ENCODE measurements around the gene MITF. TPM values are rescaled to one million over a fixed set of nuclear protein-coding genes. Genes with fewer than 3 reads are reported as not detected.
"Not testable (repeated sequence)": the region's sequence is repeated elsewhere in the genome, so short reads cannot be mapped to it uniquely, and the experiment has no call there.

MITF gene
- total RNA-seq, 8 experiments from 2014 or later: 0.21 to 21.9 (median 1.1) TPM

DNA sequence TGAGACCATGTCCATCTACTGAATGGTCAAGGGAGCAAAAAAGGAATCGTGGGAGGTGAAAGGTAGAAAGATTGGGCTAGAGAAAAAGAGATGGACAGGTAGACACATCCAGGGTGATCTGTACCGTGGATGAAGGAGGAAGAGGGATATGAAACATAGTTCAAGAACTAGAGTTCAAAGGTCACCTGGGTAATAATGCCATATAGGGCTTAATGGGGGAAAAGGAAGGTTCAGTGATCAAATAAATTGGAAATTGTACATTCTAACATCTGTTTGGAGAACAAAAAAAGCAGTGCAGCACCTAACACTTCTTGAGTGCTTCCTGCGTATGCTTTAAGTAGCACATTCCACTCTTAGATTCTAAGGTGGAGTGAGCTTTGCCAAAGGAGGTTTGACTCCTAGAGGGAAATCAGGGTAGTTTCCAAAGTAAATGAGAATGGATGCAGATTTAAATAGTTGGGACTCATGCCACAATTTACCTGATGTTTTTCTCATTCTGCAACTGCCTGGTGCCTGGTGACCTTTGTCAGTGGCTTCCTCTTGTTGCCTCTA lies 46.6 kb downstream of the MITF start:
- 73 to 100% (median 91%) methylated on average over 2 to 3 of the region's 3 CpGs for WGBS, 10 experiments
- Histone ChIP-seq H3K27ac (no peak overlapping the region), H3K4me3 (no peak overlapping the region), H3K4me1 (replicated peaks in 1 of 2) (no peaks in the 10 kb centered on the region)
- no peak for ATAC-seq (replicated peaks in 6 of 8)
- in situ Hi-C loops (cut with MboI; ENCODE audit: low pct_unique_long_range_greater_than_20kb in 2 of 9, low sequenced_read_pairs in 9 of 9, unreplicated experiment in 9 of 9): loop anchor here in 3 of 9 experiments (5.0 to 25.0 kb wide), 3 partner anchors 91 to 99 kb away; no protein-coding TSS in a partner anchor

DNA sequence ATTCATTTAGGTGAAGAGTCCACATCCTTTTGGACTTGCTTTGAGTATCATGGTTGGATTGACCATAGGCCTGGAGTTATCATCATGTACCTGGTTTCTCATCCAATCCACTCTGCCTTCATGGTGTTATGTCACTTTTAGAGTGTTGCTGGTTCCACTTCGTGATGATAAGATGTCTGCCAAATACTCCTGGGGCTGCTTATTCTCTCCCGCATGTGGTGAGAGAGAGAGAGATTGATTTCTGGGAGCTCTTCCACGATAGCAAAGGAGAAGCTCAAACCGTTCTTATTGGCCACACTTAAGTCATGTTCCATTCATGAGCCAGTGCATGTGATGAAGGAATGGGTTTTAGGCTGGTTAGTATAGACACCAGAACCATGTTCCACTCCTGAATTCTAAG lies 47.6 kb downstream of the MITF start:
- WGBS, 10 experiments: 0 to 100% (median 81%) methylated on average over 1 to 4 of the region's 4 CpGs
- Histone ChIP-seq H3K4me1 (replicated peaks in 1 of 2) (no peaks in the 10 kb centered on the region), H3K4me3 (no peak overlapping the region), H3K27ac (no peak overlapping the region)
- in situ Hi-C loops (cut with MboI; ENCODE audit: low pct_unique_long_range_greater_than_20kb in 2 of 9, low sequenced_read_pairs in 9 of 9, unreplicated experiment in 9 of 9): loop anchor here in 3 of 9 experiments (5.0 to 25.0 kb wide), 3 partner anchors 92 to 100 kb away; no protein-coding TSS in a partner anchor
- ATAC-seq (replicated peaks in 6 of 8): no peak

DNA sequence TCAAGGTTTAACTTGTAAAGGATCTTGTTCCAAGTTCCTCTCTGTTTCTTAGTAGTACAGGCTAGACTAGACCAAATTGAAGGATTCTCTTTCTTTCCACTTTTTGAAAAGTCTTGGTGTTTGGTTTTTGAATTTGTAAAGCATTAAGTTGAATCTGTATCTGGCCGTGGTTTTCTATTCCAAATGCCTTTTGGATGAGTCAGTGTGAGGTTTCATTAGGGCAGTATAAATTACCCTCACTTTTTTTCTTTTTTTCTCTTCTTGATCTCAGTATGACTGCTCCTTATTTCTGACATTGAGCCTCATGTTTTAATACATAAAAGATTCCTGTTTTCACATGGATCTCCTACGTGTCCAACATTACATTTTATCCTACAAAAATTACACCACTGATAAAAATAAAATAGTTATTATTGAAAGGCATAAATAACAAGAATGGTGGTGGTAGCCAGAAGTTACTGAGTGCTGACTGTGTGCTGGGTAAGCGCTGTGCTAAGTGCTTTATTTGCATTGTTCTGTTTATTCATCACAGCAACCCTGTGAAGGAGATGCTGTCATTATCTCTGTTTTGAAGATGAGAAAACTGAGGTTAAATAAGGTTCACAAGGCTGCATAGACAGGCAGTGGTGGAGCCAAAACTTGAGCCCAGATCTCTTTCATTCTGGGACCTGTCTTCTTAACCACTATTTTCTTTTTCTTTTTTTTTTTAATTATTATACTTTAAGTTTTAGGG lies 48.3 kb downstream of the MITF start:
- peak; percentile 36 to 72 (median 62) for ATAC-seq (replicated peaks in 6 of 8)
- Histone ChIP-seq H3K4me3 (no peak overlapping the region), H3K27ac (no peak overlapping the region), H3K4me1 (replicated peaks in 1 of 2) (no peaks in the 10 kb centered on the region)
- in situ Hi-C loops (cut with MboI; ENCODE audit: low pct_unique_long_range_greater_than_20kb in 2 of 9, low sequenced_read_pairs in 9 of 9, unreplicated experiment in 9 of 9): loop anchor here in 3 of 9 experiments (5.0 to 25.0 kb wide), 3 partner anchors 93 to 100 kb away; no protein-coding TSS in a partner anchor
- WGBS, 10 experiments: 13 to 64% (median 42%) methylated on average over 2 to 3 of the region's 3 CpGs

DNA sequence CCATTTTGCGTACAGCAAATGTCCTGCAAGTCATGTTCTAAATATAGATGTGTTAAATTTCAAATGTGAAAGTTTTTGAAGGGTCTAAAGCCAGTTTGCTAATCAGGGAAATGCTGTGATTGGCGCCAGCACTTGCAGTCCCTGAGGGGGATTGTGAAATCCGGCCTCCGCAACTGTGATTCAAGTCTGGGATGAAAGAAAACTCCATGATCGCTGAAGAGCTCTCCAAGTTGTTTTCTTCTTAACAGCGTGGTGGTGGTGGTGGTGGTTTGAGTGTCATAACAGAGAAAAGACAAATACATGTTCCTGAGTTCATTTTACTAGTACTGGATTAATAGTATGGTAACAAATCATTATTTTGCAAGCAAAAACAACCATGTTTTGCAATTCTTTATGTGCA lies 51.8 kb downstream of the MITF start:
- peak in 3 of 8 experiments; percentile 22 to 73 (median 29) for ATAC-seq (replicated peaks in 6 of 8)
- in situ Hi-C loops (cut with MboI; ENCODE audit: low pct_unique_long_range_greater_than_20kb in 2 of 9, low sequenced_read_pairs in 9 of 9, unreplicated experiment in 9 of 9): loop anchor here in 2 of 9 experiments (10.0 to 25.0 kb wide), 2 partner anchors 104 to 154 kb away; no protein-coding TSS in a partner anchor
- Histone ChIP-seq H3K27ac (no peak overlapping the region), H3K4me1 (replicated peaks in 1 of 2) (no peaks in the 10 kb centered on the region), H3K4me3 (no peak overlapping the region)
- WGBS, 10 experiments: 7 to 85% (median 60%) methylated on average over 1 to 6 of the region's 6 CpGs; no CpG with 5 or more reads in 1 of the 10 experiments

DNA sequence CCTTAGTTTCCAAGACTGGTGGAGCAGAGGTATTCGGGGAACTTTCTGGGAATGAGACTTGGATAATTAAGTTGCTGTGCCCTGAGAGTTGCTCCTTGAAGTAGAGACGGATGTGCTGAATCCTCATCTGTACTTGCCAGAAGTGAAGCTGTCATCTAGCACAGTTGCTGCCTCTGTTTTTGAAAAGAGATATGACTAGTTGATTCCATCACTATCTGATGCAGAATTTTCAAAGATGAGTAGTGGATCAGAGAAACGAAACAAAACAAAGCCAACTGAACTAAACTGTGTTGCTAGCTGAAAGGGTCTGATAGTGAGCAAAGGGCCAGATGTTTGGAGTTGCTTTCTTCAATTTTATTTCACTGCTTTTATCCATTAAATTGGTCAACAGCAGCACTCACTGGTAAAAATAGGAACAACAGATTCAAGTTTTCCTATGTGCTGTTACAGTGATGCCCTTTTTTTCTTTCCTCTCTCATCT lies 52.7 kb downstream of the MITF start:
- Histone ChIP-seq H3K4me1 (replicated peaks in 1 of 2) (no peaks in the 10 kb centered on the region), H3K27ac (no peak overlapping the region), H3K4me3 (no peak overlapping the region)
- ATAC-seq (replicated peaks in 6 of 8): peak in 3 of 8 experiments; percentile 53 to 83 (median 55)
- in situ Hi-C loops (cut with MboI; ENCODE audit: low pct_unique_long_range_greater_than_20kb in 2 of 9, low sequenced_read_pairs in 9 of 9, unreplicated experiment in 9 of 9): loop anchor here in 2 of 9 experiments (10.0 to 25.0 kb wide), 2 partner anchors 105 to 153 kb away; no protein-coding TSS in a partner anchor
- WGBS, 10 experiments: 0 to 89% (median 72%) methylated on average over 1 to 3 of the region's 3 CpGs; no CpG with 5 or more reads in 3 of the 10 experiments

DNA sequence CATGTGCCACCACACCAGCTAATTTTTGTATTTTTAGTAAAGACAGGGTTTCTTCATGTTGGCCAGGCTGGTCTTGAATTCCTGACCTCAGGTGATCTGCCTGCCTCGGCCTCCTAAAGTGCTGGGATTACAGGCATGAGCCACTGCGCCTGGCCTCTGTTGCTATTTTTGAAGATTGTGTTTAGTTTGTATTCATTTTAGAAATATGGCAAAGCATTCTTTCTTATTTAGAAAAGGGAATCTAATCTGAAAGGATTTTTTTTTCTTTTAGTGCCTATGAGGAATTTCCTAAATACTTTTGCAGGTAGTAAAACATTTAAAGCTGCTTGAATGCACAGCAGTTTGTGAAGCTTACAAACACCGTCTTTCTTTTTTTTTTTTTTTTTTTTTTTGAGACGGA lies 56.9 kb downstream of the MITF start:
- whole genome bisulfite sequencing, 10 experiments: 80 to 100% (median 97%) methylated on average over 1 to 3 of the region's 4 CpGs; no CpG with 5 or more reads in 2 of the 10 experiments
- ATAC-seq (replicated peaks in 6 of 8); H3K27ac ChIP-seq; H3K4me3 ChIP-seq; H3K4me1 ChIP-seq (replicated peaks in 1 of 2): not testable (repeated sequence)
- in situ Hi-C loops (cut with MboI; ENCODE audit: low pct_unique_long_range_greater_than_20kb in 2 of 9, low sequenced_read_pairs in 9 of 9, unreplicated experiment in 9 of 9): loop anchor here in 2 of 9 experiments (10.0 to 25.0 kb wide), 2 partner anchors 109 to 149 kb away; no protein-coding TSS in a partner anchor

DNA sequence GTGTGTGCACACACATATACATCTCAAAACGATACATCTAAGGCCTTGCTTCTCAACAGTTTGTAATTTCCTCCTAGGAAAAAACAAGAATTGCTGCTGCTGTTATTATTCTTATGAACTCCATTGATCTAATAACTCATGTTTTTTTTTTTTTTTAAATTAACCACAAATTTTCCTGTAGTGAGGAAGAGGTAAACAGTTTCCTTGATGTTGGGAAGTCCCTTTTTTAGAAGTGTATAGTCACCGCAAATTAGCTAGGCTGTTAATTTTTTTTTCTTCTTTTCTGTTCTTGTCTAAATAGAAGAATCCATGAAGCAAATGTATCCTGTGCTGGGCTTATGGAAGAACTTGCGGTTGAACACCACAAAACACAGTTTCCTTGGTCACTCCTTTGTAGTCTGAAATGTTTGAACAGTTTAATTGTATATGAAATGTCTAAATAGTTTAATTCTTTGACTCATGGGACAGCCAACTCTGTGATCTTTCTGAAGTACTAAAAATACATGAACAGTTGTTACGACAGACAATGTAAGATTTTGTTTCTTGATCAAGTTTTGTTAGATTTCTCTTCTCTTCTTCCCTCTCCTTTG lies 64.5 kb downstream of the MITF start:
- in situ Hi-C loops (cut with MboI; ENCODE audit: low pct_unique_long_range_greater_than_20kb in 2 of 9, low sequenced_read_pairs in 9 of 9, unreplicated experiment in 9 of 9): no loop called here
- Histone ChIP-seq H3K27ac (no peak overlapping the region), H3K4me3 (no peak overlapping the region), H3K4me1 (replicated peaks in 1 of 2) (no peaks in the 10 kb centered on the region)
- no peak for ATAC-seq (replicated peaks in 6 of 8)
- WGBS, 10 experiments: 86 to 100% (median 98%) methylated on average over 1 to 4 of the region's 4 CpGs

DNA sequence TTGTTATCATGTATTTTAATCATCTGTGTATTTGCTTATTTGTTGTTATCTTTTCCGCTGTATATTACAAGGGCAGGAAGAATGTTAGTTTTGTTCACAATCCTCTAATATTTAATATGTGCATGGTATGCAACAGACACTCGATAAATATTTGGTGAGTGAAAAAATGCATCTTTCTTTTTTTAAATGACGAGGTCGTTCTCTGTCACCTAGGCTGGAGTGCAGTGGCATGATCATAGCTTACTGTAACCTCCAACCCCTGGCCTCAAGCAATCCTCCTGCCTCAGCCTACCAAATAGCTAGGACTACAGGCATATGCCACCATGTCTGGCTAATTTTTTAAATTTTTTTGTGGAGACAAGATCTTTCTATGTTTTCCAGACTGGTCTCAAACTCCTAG lies 66.2 kb downstream of the MITF start:
- no peak for ATAC-seq (replicated peaks in 6 of 8)
- Histone ChIP-seq H3K4me3 (no peak overlapping the region), H3K27ac (no peak overlapping the region), H3K4me1 (replicated peaks in 1 of 2) (no peaks in the 10 kb centered on the region)
- 69 to 100% (median 89%) methylated on average over 1 to 4 of the region's 4 CpGs for WGBS, 10 experiments
- in situ Hi-C loops (cut with MboI; ENCODE audit: low pct_unique_long_range_greater_than_20kb in 2 of 9, low sequenced_read_pairs in 9 of 9, unreplicated experiment in 9 of 9): no loop called here

DNA sequence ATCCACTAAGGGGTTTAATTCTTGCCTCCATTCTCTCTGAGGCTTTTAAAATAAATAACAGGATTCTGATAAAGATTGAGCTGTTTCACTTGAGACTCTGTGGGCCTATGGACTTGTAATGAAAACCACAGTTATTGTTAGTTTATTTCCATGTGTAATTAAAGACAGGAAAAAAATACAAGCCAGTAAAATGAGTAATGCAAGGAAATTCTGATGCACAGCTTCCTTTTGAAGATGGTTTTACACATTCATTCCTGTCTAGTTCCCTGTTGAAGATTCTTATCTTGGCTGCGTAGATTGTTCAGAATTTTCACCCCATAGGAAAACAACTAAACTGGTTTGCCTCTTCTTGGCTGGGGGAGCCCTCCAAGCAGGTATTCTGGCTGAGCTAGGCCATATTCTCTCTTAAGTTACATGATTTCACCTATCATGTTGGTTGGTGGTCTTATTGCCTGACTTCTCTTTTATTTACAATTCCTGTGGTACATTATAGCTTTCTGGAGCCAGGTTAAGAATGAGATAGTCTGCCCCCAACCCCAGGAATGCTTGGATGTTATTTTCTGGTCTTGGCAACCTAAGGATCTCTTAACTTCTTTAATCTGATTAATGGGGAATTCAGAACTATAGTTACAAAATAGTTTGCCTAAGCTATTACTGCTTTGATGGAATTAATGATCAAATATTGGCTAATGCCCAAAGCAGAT lies 67.6 kb downstream of the MITF start:
- 17 to 100% (median 88%) methylated on average over 1 of the region's 1 CpG; no CpG with 5 or more reads in 3 of the 10 experiments for WGBS, 10 experiments
- no peak overlapping the region for H3K4me3 ChIP-seq
- no peak overlapping the region for H3K27ac ChIP-seq
- in situ Hi-C loops (cut with MboI; ENCODE audit: low pct_unique_long_range_greater_than_20kb in 2 of 9, low sequenced_read_pairs in 9 of 9, unreplicated experiment in 9 of 9): no loop called here
- no peaks in the 10 kb centered on the region for H3K4me1 ChIP-seq (replicated peaks in 1 of 2)
- peak in 1 of 8 experiments; percentile 22 for ATAC-seq (replicated peaks in 6 of 8)

DNA sequence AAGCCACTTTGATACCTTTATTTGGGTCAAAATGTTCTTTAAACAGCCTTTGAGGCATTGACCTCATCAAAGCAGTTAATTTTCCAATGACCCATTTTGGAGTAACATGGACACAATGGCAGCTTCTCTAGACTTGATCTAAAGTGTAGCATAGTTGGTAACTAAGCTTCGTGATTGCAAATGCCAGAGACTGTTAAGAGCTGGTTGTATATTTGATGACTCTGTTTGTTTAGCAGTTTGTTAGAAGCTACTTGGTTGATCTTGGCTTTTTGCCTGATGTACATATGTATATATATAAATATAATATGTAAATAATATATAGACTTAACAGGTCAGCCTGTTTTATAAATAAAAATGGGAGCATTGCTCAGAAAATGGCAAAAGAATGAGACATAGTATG lies 68.4 kb downstream of the MITF start:
- 0 to 100% (median 100%) methylated on average over 1 of the region's 1 CpG; no CpG with 5 or more reads in 2 of the 10 experiments for WGBS, 10 experiments
- ATAC-seq (replicated peaks in 6 of 8): peak in 1 of 8 experiments; percentile 85

DNA sequence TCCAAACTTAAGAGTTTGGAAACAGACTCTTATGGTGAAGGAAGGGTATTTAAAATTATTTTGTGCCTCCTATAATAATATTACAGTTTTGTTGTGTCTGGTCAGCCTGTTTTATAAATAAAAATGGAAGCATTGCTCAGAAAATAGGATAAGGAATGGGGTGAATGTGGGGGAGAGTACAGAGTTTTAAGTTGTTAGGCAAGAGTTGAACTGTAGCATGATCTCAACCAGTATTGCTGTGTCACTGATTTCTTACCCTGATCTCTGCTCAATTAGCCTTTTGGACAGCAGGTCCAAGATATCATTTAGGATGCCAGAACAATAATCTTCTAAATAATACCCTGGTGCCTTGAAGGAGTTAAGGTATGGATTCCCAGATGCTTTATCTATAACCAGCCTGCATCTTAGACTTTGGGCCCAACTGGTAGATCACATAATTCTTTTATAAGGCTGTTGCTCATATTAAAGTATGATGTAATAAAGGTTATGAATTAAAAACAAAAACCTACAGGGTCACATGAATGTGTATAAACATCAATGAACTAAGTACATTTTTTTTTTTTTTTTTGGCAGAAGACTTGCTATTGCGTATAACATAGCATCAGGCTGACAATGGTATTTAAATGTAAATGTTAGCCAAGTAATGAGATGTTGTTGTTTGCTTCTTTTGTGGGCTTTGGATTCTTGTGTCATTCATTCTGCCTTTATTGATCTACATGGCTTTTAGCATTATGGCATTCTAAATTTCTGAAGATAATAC lies 70.0 kb downstream of the MITF start:
- in situ Hi-C loops (cut with MboI; ENCODE audit: low pct_unique_long_range_greater_than_20kb in 2 of 9, low sequenced_read_pairs in 9 of 9, unreplicated experiment in 9 of 9): no loop called here
- 67 to 100% (median 100%) methylated on average over 1 of the region's 1 CpG; no CpG with 5 or more reads in 1 of the 10 experiments for WGBS, 10 experiments
- H3K27ac ChIP-seq: no peak overlapping the region
- no peak for ATAC-seq (replicated peaks in 6 of 8)
- H3K4me3 ChIP-seq: no peak overlapping the region
- no peaks in the 10 kb centered on the region for H3K4me1 ChIP-seq (replicated peaks in 1 of 2)

More for the DNA sequence above, 68.4 kb downstream of the MITF start:
- H3K4me3 ChIP-seq: no peak overlapping the region
- no peaks in the 10 kb centered on the region for H3K4me1 ChIP-seq (replicated peaks in 1 of 2)
- in situ Hi-C loops (cut with MboI; ENCODE audit: low pct_unique_long_range_greater_than_20kb in 2 of 9, low sequenced_read_pairs in 9 of 9, unreplicated experiment in 9 of 9): no loop called here
- H3K27ac ChIP-seq: no peak overlapping the region
